Astrocyte (in vitro differentiated cells and primary cell): Measurements from ENCODE around the gene HDC. TPM values are rescaled to one million over a fixed set of nuclear protein-coding genes. Genes with fewer than 3 reads are reported as not detected.

Experiments used
- DNase-seq: peaks from one replicate; pipeline ENCODE4 v3.0.0-alpha.2; 2010; ENCODE audit warnings: low read depth
- FAIRE-seq: peaks from 2 replicates; lab custom pipeline; 2011; peaks lifted over from hg19 to GRCh38; lab: Jason Lieb, UNC
- H2AFZ ChIP-seq: 2 replicates; pipeline ENCODE4 v1.6.0; 2012; ENCODE audit warnings: low read depth, low read length, inconsistent platforms
- H3K27ac ChIP-seq: 2 replicates; pipeline ENCODE4 v1.5.1; 2011; ENCODE audit warnings: low read depth, low read length, inconsistent platforms
- H3K27me3 ChIP-seq: 2 replicates; pipeline ENCODE4 v1.6.0; 2011; ENCODE audit warnings: low read length, inconsistent platforms; ENCODE audit not compliant: insufficient read depth
- H3K36me3 ChIP-seq: 2 replicates; pipeline ENCODE4 v1.5.1; 2011; ENCODE audit warnings: low read length, inconsistent platforms; ENCODE audit not compliant: insufficient read depth
- H3K4me1 ChIP-seq: 2 replicates; pipeline ENCODE4 v1.5.1; 2011; ENCODE audit warnings: low read length, inconsistent platforms; ENCODE audit not compliant: insufficient read depth
- H3K4me2 ChIP-seq: 2 replicates; pipeline ENCODE4 v1.6.0; 2012; ENCODE audit warnings: low read length, inconsistent platforms
- H3K4me3 ChIP-seq: 2 replicates; pipeline ENCODE4 v1.5.1; 2011; ENCODE audit warnings: low read depth, mild to moderate bottlenecking, low read length, inconsistent platforms; ENCODE audit not compliant: insufficient read depth
- H3K79me2 ChIP-seq: 2 replicates; pipeline ENCODE4 v1.6.0; 2012; ENCODE audit warnings: mild to moderate bottlenecking, low read length, inconsistent platforms; ENCODE audit not compliant: insufficient read depth
- H3K9ac ChIP-seq: 2 replicates; pipeline ENCODE4 v1.6.0; 2012; ENCODE audit warnings: mild to moderate bottlenecking, low read length, inconsistent platforms
- H3K9me3 ChIP-seq: 2 replicates; pipeline ENCODE4 v1.5.1; 2012; ENCODE audit warnings: low read depth, mild to moderate bottlenecking, low read length, inconsistent platforms; ENCODE audit not compliant: insufficient read depth
- H4K20me1 ChIP-seq: 2 replicates; pipeline ENCODE4 v1.6.0; 2012; ENCODE audit warnings: low read length, inconsistent platforms; ENCODE audit not compliant: insufficient read depth
- H3K27ac Mint-ChIP-seq: one replicate; pipeline ENCODE4 v1.8.0; 2021; ENCODE audit warnings: mild to moderate bottlenecking, mixed read lengths; ENCODE audit not compliant: unreplicated experiment
- H3K27me3 Mint-ChIP-seq: one replicate; pipeline ENCODE4 v1.8.0; 2021; ENCODE audit warnings: low read depth, mixed read lengths; ENCODE audit not compliant: unreplicated experiment
- H3K36me3 Mint-ChIP-seq: one replicate; pipeline ENCODE4 v1.8.0; 2021; ENCODE audit warnings: low read depth, mixed read lengths; ENCODE audit not compliant: unreplicated experiment
- H3K4me1 Mint-ChIP-seq: one replicate; pipeline ENCODE4 v1.8.0; 2021; ENCODE audit warnings: low read depth, mixed read lengths; ENCODE audit not compliant: unreplicated experiment
- H3K4me3 Mint-ChIP-seq: one replicate; pipeline ENCODE4 v1.8.0; 2021; ENCODE audit warnings: mild to moderate bottlenecking, moderate library complexity, mixed read lengths; ENCODE audit not compliant: unreplicated experiment
- H3K9me3 Mint-ChIP-seq: one replicate; pipeline ENCODE4 v1.8.0; 2021; ENCODE audit warnings: mild to moderate bottlenecking, mixed read lengths; ENCODE audit not compliant: unreplicated experiment
- EZH2 ChIP-seq: IDR thresholded peaks from 2 replicates; pipeline ENCODE4 v1.6.1; 2012; ENCODE audit warnings: mild to moderate bottlenecking, low read length, inconsistent platforms; ENCODE audit not compliant: insufficient read depth
- total RNA-seq: library from RNA; stranded (reverse); gene quantifications from 2 replicates; pipeline ENCODE4 v1.2.1, GENCODE V29; 2021
- TF ChIP-seq, protein P1 (sequence below): IDR thresholded peaks from 2 replicates; pipeline ENCODE4 v1.5.1; 2011; ENCODE audit warnings: low read depth, mild to moderate bottlenecking, inconsistent platforms, low read length, moderate library complexity; ENCODE audit not compliant: insufficient read depth

The HDC gene
- total RNA-seq, 1 donor from 2014 or later = not detected

DNA sequence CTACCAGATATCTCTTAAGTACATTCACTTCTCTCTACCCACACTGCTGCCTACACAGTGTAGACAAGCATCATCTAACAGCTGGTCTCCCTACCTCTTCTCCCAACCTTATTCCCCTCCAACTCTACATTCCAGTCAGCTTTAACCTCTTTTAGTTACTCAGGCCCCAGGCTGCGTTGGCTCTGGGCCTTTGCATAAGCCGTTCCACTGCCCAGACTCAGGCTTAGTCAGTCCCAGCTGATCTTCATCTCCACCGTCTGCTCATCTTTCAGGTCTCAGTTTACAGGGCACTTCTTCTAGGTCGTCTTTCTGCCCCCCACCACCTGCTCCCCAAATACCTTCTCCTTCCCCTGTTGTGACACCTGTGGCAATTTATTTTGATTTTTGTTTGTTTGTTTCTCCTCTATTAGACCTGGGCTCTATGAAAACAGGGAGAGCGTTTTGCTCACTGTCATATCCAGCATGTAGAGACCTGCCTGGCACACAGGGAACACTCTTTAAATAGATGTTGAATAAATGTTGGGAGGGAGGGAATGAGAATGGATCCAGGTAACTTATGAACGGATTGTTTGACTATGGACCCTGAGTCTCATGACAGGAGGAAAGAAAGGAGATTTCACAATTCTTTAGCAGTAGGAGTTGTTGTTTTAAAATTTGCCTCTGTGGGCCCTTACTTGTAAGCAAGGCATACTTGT is 72.5 kb downstream of the HDC start:
- H3K4me2 ChIP-seq = no peak overlapping the region
- H3K9me3 Mint-ChIP-seq = no peaks in the 10 kb centered on the region
- H3K36me3 Mint-ChIP-seq = no peaks in the 10 kb centered on the region
- H3K9me3 ChIP-seq = no peaks in the 10 kb centered on the region
- H2AFZ ChIP-seq = no peak overlapping the region
- no peaks in the 10 kb centered on the region for H3K79me2 ChIP-seq
- no peak overlapping the region for H3K4me3 Mint-ChIP-seq
- no peaks in the 10 kb centered on the region for H3K36me3 ChIP-seq
- no peak overlapping the region for H3K27ac ChIP-seq
- H3K4me1 ChIP-seq = no peaks in the 10 kb centered on the region
- no peak for DNase-seq
- TF ChIP-seq EZH2 = no peak
- TF ChIP-seq, protein P1, sequence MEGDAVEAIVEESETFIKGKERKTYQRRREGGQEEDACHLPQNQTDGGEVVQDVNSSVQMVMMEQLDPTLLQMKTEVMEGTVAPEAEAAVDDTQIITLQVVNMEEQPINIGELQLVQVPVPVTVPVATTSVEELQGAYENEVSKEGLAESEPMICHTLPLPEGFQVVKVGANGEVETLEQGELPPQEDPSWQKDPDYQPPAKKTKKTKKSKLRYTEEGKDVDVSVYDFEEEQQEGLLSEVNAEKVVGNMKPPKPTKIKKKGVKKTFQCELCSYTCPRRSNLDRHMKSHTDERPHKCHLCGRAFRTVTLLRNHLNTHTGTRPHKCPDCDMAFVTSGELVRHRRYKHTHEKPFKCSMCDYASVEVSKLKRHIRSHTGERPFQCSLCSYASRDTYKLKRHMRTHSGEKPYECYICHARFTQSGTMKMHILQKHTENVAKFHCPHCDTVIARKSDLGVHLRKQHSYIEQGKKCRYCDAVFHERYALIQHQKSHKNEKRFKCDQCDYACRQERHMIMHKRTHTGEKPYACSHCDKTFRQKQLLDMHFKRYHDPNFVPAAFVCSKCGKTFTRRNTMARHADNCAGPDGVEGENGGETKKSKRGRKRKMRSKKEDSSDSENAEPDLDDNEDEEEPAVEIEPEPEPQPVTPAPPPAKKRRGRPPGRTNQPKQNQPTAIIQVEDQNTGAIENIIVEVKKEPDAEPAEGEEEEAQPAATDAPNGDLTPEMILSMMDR = no peak
- H4K20me1 ChIP-seq = no peaks in the 10 kb centered on the region
- peaks cover 5% of the 10 kb centered on the region for H3K27me3 Mint-ChIP-seq
- no peak overlapping the region for H3K27ac Mint-ChIP-seq
- no peak overlapping the region for H3K9ac ChIP-seq
- no peaks in the 10 kb centered on the region for H3K4me1 Mint-ChIP-seq
- H3K27me3 ChIP-seq = no peaks in the 10 kb centered on the region
- no peak for FAIRE-seq
- H3K4me3 ChIP-seq = no peak overlapping the region

DNA sequence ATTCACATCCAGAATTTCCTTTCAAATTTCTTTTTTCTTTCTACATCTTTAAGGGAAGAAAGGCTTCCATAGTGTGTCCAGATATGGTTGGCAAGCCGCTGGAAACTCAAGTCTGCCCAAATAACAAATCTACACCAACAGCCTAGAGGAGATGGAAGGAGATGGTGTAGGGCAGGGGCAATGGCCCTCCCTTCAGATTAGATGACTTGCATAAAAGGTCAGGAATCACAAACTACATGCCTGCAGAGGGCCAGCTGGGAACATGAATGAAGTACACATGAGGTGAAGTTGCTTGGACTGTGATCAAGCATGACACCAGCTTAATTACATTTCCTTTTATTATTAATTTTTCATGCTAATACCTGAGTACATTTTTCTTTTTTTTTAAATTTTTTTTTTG is 73.4 kb downstream of the HDC start:
- H3K9me3 Mint-ChIP-seq = no peaks in the 10 kb centered on the region
- Histone ChIP-seq H3K4me3 (no peak overlapping the region), H3K4me1 (no peaks in the 10 kb centered on the region), H3K27me3 (no peaks in the 10 kb centered on the region), H3K36me3 (no peaks in the 10 kb centered on the region), H3K79me2 (no peaks in the 10 kb centered on the region), H3K9me3 (no peaks in the 10 kb centered on the region), H3K4me2 (no peak overlapping the region), H4K20me1 (no peaks in the 10 kb centered on the region), H3K9ac (no peak overlapping the region), H2AFZ (no peak overlapping the region), H3K27ac (no peak overlapping the region)
- H3K4me1 Mint-ChIP-seq = no peaks in the 10 kb centered on the region
- no peak overlapping the region for H3K27ac Mint-ChIP-seq
- no peaks in the 10 kb centered on the region for H3K36me3 Mint-ChIP-seq
- peaks cover 5% of the 10 kb centered on the region for H3K27me3 Mint-ChIP-seq
- TF ChIP-seq EZH2 = no peak
- TF ChIP-seq, protein P1 = no peak
- DNase-seq = no peak
- no peak overlapping the region for H3K4me3 Mint-ChIP-seq
- FAIRE-seq = no peak

Other genes with a start within 250 kb of the HDC start
- 0.23 and 0.31 TPM in 2 replicates for gene ATP8B4, start 146.5 kb downstream of the HDC start, total RNA-seq
- gene SLC27A2, start 83.5 kb downstream of the HDC start, total RNA-seq = 0.82 TPM in 1 of 2 replicates, not detected in the other
- gene GABPB1, start 89.5 kb upstream of the HDC start, total RNA-seq = 33.5 and 35.7 TPM in 2 replicates
- 54.5 and 65.9 TPM in 2 replicates for gene USP8, start 158.7 kb upstream of the HDC start, total RNA-seq